Ishikawa (cell line): ENCODE data around the gene ARHGAP20.

Experiments
- CEBPB ChIP-seq: IDR thresholded peaks from 2 replicates; pipeline ENCODE4 v1.6.1; 2012
- CREB1 ChIP-seq: IDR thresholded peaks from 2 replicates; pipeline ENCODE4 v1.6.1; 2012; ENCODE audit warnings: low read depth
- EGR1 ChIP-seq: IDR thresholded peaks from 2 replicates; pipeline ENCODE4 v1.6.1; 2012
- EP300 ChIP-seq: IDR thresholded peaks from 2 replicates; pipeline ENCODE4 v1.6.1; 2012; ENCODE audit warnings: borderline replicate concordance
- FOXM1 ChIP-seq: IDR thresholded peaks from 2 replicates; pipeline ENCODE4 v1.6.1; 2012; ENCODE audit warnings: low read depth, borderline replicate concordance
- NFIC ChIP-seq: IDR thresholded peaks from 2 replicates; pipeline ENCODE4 v1.6.1; 2012
- RAD21 ChIP-seq: IDR thresholded peaks from 2 replicates; pipeline ENCODE4 v1.6.1; 2012; ENCODE audit warnings: low read depth
- TAF1 ChIP-seq: IDR thresholded peaks from 2 replicates; pipeline ENCODE4 v1.6.1; 2012; ENCODE audit warnings: low read depth, mild to moderate bottlenecking
- TCF12 ChIP-seq: IDR thresholded peaks from 2 replicates; pipeline ENCODE4 v1.6.1; 2012; ENCODE audit warnings: low read depth
- TEAD4 ChIP-seq: IDR thresholded peaks from 2 replicates; pipeline ENCODE4 v1.6.1; 2012
- YY1 ChIP-seq: IDR thresholded peaks from 2 replicates; pipeline ENCODE4 v1.6.1; 2012; ENCODE audit warnings: low read depth
- ZBTB7A ChIP-seq: IDR thresholded peaks from 2 replicates; pipeline ENCODE4 v1.6.1; 2012; ENCODE audit warnings: low read depth
- TF ChIP-seq, protein P1 (sequence below): IDR thresholded peaks from 2 replicates; pipeline ENCODE4 v1.6.1; 2012; ENCODE audit warnings: low read depth, mild to moderate bottlenecking
- TF ChIP-seq, protein P2 (sequence below): IDR thresholded peaks from 2 replicates; pipeline ENCODE4 v1.6.1; 2012
- TF ChIP-seq, protein P3 (sequence below): IDR thresholded peaks from 2 replicates; pipeline ENCODE4 v1.6.1; 2012

The ARHGAP20 gene

DNA sequence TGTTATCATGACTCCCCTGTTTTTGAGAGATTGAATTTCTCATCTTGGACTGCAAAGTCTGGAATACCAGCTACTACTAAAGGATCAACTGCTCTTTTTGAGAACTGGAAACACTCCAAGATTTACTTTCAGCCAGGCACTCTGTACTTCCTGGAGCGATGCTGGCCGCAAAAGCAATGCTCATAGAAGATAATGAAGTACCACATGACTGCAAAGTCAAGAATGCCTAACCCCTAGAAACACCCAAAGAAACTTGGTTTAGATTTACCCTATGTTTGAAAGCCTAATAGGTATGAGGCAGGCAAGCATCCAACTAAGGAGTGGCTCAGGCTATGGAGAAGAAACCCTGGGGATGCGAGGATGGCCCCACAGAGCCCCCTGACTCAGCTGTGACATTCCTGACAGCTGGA, 47.7 kb upstream of the ARHGAP20 start:
- TF ChIP-seq CEBPB, result no peak
- TF ChIP-seq, protein P1, sequence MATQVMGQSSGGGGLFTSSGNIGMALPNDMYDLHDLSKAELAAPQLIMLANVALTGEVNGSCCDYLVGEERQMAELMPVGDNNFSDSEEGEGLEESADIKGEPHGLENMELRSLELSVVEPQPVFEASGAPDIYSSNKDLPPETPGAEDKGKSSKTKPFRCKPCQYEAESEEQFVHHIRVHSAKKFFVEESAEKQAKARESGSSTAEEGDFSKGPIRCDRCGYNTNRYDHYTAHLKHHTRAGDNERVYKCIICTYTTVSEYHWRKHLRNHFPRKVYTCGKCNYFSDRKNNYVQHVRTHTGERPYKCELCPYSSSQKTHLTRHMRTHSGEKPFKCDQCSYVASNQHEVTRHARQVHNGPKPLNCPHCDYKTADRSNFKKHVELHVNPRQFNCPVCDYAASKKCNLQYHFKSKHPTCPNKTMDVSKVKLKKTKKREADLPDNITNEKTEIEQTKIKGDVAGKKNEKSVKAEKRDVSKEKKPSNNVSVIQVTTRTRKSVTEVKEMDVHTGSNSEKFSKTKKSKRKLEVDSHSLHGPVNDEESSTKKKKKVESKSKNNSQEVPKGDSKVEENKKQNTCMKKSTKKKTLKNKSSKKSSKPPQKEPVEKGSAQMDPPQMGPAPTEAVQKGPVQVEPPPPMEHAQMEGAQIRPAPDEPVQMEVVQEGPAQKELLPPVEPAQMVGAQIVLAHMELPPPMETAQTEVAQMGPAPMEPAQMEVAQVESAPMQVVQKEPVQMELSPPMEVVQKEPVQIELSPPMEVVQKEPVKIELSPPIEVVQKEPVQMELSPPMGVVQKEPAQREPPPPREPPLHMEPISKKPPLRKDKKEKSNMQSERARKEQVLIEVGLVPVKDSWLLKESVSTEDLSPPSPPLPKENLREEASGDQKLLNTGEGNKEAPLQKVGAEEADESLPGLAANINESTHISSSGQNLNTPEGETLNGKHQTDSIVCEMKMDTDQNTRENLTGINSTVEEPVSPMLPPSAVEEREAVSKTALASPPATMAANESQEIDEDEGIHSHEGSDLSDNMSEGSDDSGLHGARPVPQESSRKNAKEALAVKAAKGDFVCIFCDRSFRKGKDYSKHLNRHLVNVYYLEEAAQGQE, result no peak
- no peak for TF ChIP-seq CREB1
- no peak for TF ChIP-seq TAF1
- TF ChIP-seq, protein P2, sequence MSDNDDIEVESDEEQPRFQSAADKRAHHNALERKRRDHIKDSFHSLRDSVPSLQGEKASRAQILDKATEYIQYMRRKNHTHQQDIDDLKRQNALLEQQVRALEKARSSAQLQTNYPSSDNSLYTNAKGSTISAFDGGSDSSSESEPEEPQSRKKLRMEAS, result no peak
- no peak for TF ChIP-seq TEAD4
- TF ChIP-seq FOXM1, result no peak
- TF ChIP-seq, protein P3, sequence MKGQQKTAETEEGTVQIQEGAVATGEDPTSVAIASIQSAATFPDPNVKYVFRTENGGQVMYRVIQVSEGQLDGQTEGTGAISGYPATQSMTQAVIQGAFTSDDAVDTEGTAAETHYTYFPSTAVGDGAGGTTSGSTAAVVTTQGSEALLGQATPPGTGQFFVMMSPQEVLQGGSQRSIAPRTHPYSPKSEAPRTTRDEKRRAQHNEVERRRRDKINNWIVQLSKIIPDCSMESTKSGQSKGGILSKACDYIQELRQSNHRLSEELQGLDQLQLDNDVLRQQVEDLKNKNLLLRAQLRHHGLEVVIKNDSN, result no peak
- TF ChIP-seq RAD21, result no peak
- TF ChIP-seq EP300, result no peak
- TF ChIP-seq TCF12, result no peak
- TF ChIP-seq EGR1, result no peak
- no peak for TF ChIP-seq NFIC
- no peak for TF ChIP-seq ZBTB7A
- no peak for TF ChIP-seq YY1

DNA sequence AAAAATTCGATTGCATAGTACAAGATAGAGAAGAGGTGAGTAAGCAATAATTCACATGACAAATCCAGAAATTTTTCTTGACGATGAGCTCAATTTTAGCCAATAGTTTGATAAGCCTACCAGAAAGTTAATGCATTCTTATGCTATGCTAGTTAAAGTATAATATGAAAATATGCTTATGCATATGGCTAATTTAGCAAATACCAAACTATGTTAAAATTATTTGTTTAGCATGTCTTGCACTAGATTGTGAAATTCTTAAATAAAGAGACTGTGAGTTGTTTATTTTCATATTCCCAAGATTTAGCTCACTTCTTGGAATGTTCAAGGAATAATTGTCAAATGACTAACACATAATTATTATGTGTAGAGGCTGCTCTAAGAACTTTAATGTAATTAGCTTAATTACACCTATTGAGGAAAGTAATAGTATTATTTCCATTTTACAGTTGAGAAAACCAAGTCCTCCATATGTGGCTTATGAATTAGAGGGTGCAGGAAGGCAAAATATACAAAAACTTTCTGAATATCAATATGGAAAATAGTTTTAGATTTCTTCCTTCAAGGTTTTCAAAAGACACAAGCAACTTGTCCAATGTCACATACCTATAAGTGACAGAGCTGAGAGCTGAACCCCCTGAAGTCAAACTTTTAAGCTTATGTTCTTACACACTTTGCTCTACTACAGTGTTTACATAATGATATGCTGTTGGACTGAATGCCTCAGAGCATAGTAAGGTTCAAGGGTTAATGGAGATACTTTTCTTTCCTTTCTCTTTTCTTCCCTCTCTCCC, 45.9 kb upstream of the ARHGAP20 start:
- TF ChIP-seq, protein P2, result no peak
- TF ChIP-seq ZBTB7A (no peak), YY1 (no peak), TCF12 (no peak), EGR1 (no peak), TAF1 (no peak), CREB1 (no peak), NFIC (no peak), TEAD4 (no peak)
- TF ChIP-seq, protein P1, result no peak

DNA sequence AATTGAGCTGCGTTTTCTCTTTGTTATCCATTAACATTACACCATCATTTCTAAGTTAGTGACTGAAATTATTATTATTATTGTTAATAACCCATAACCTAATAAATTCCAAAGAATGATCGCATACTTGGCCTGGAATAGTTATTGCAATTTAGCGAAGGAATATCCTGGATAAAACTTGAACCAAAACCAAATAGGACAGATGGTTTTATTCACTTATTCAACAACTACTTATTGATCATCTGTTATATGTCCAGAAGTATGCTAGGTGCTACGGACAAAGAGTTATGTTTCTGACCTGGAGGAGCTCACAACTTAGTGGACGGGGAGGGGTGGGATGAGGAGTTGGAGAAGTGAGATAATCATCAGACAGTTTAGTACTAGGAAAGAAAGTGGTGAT, 44.8 kb upstream of the ARHGAP20 start:
- TF ChIP-seq EP300 (no peak), TEAD4 (no peak), TAF1 (no peak), TCF12 (no peak), CEBPB (no peak), RAD21 (no peak), ZBTB7A (no peak), EGR1 (no peak), NFIC (no peak), YY1 (no peak), CREB1 (no peak), FOXM1 (no peak)
- TF ChIP-seq, protein P3, result no peak
- TF ChIP-seq, protein P1, result no peak
- TF ChIP-seq, protein P2, result no peak

DNA sequence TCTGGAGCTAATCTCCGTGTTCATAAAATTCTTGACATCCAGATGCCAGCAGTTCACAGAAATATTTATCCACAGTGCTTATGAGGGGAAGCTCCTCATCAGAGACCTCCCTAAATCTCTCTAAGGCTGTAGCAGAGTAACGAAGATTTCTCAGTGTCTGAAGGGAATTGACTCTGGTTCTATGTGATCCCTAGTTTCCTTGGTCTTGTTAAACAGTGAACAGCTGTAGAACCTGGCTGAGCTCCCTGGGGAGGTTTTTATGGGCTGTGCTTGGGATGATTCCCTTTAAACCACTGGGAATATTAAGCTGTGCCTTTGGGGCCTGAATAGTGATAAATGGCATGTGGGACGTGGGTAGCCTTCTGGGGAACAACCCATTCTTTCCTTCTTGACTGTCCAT, 43.7 kb upstream of the ARHGAP20 start:
- TF ChIP-seq NFIC, result no peak
- no peak for TF ChIP-seq EP300
- no peak for TF ChIP-seq TAF1
- TF ChIP-seq ZBTB7A, result no peak
- no peak for TF ChIP-seq TCF12
- TF ChIP-seq YY1, result no peak
- TF ChIP-seq EGR1, result no peak
- TF ChIP-seq, protein P2, result no peak
- TF ChIP-seq, protein P1, result no peak
